Panc1 (cell line): Measurements from ENCODE around the gene SELL. TPM values are rescaled to one million over a fixed set of nuclear protein-coding genes. Genes with fewer than 3 reads are reported as not detected.

ENCODE experiments used
- ATAC-seq: fragments of 200-7000 bp; cut with Tn5 transposase; 2 replicates; pipeline ENCODE4 v1.9.1; 2020; ENCODE audit warnings: mild to moderate bottlenecking, moderate library complexity
- Bru-seq: library from RNA; stranded (reverse); fragments of 400-500 nt; gene quantifications from one replicate; lab custom pipeline; 2021; lab: Mats Ljungman, UMichigan
- BruChase-seq, 2 experiments: library from RNA; stranded (reverse); fragments of 400-500 nt; gene quantifications; one replicate each; lab custom pipeline; 2021; lab: Mats Ljungman, UMichigan
- BruUV-seq: library from RNA; stranded (reverse); fragments of 400-500 nt; replicated peaks from 2 replicates; lab custom pipeline; 2021; lab: Mats Ljungman, UMichigan
- CTCF ChIA-PET: fragments of 300-600 bp; sonication (Branson Sonifier 250); formaldehyde crosslinking; loops from one replicate; lab custom pipeline; 2022; ENCODE audit warnings: antibody characterized with exemption; lab: Charles Lee
- POLR2A ChIA-PET: fragments of 300-600 bp; sonication (Branson Sonifier 250); formaldehyde crosslinking; loops from one replicate; lab custom pipeline; 2022; ENCODE audit warnings: antibody characterized with exemption; lab: Charles Lee
- DNase-seq: peaks from one replicate; pipeline ENCODE4 v3.0.0-alpha.2; 2010; ENCODE audit warnings: low read depth, low spot score
- H3K27ac ChIP-seq: 2 replicates; pipeline ENCODE4 v1.5.1; 2011; ENCODE audit warnings: mild to moderate bottlenecking, low read length, inconsistent platforms
- H3K27me3 ChIP-seq: fragments of 200-500 bp; sonication (Bioruptor generic); 2 replicates; pipeline ENCODE4 v1.6.0; 2014; ENCODE audit warnings: low read length, inconsistent platforms; ENCODE audit not compliant: control insufficient read depth, insufficient read depth
- H3K36me3 ChIP-seq: fragments of 200-500 bp; sonication (Bioruptor generic); 2 replicates; pipeline ENCODE4 v1.5.1; 2014; ENCODE audit warnings: inconsistent platforms, mild to moderate bottlenecking, low read length, moderate library complexity; ENCODE audit not compliant: control insufficient read depth, insufficient read depth
- H3K4me1 ChIP-seq: 2 replicates; pipeline ENCODE4 v1.5.1; 2011; ENCODE audit warnings: inconsistent platforms, mild to moderate bottlenecking, low read length, moderate library complexity; ENCODE audit not compliant: control insufficient read depth, insufficient read depth
- H3K4me3 ChIP-seq, 2 experiments: 2 replicates each; pipeline ENCODE4 v1.5.1; 2011 to 2012; ENCODE audit warnings: low read depth in 2 of 2, low read length in 2 of 2, mild to moderate bottlenecking in 2 of 2, inconsistent platforms in 1 of 2, moderate library complexity in 1 of 2
- H3K9me3 ChIP-seq: fragments of 200-500 bp; sonication (Bioruptor generic); 2 replicates; pipeline ENCODE4 v1.5.1; 2014; ENCODE audit warnings: low read depth, mild to moderate bottlenecking, inconsistent platforms, low read length, moderate library complexity; ENCODE audit not compliant: control insufficient read depth, insufficient read depth
- CTCF ChIP-seq: fragments of 450-650 bp; IDR thresholded peaks from 2 replicates; pipeline ENCODE4 v1.5.1; 2017; ENCODE audit warnings: mild to moderate bottlenecking
- POLR2AphosphoS5 ChIP-seq: IDR thresholded peaks from 2 replicates; pipeline ENCODE4 v1.6.1; 2012; ENCODE audit warnings: mild to moderate bottlenecking, low read depth, low read length, moderate library complexity
- SIN3A ChIP-seq: IDR thresholded peaks from 2 replicates; pipeline ENCODE4 v1.6.1; 2012; ENCODE audit warnings: low read depth, mild to moderate bottlenecking, low read length, moderate library complexity, borderline replicate concordance; ENCODE audit not compliant: insufficient read depth
- TCF7L2 ChIP-seq: IDR thresholded peaks from 2 replicates; pipeline ENCODE4 v1.6.1; 2011; ENCODE audit warnings: mild to moderate bottlenecking, low read depth, low read length, inconsistent platforms
- in situ Hi-C: cut with HindIII; loops from 2 replicates; pipeline ENCODE4 v1.10.0; 2016; ENCODE audit warnings: low sequenced_read_pairs, low pct_unique_long_range_greater_than_20kb
- intact Hi-C: fragments of 100-400 bp; cut with micrococcal nuclease; formaldehyde crosslinking; loops from one replicate; pipeline ENCODE4 v1.10.0; 2022; ENCODE audit not compliant: unreplicated experiment
- long read RNA-seq: library from polyadenylated mRNA; unstranded; transcript quantifications from one replicate; pipeline ENCODE4 v2.0.0, GENCODE V29; 2021; ENCODE audit not compliant: unreplicated experiment
- polyA plus RNA-seq: library from polyadenylated mRNA; unstranded; fragments of >200 nt; gene quantifications from one replicate; pipeline ENCODE4 v1.2.1, GENCODE V29; 2012; ENCODE audit warnings: missing spikeins; ENCODE audit not compliant: insufficient read length
- total RNA-seq: library from RNA; stranded (reverse); gene quantifications from one replicate; pipeline ENCODE4 v1.2.1, GENCODE V29; 2021; ENCODE audit not compliant: unreplicated experiment
- TF ChIP-seq, protein P1 (sequence below), 2 experiments: IDR thresholded peaks; 2 replicates each; pipeline ENCODE4 v1.6.1; 2011 to 2012; ENCODE audit warnings: low read depth in 2 of 2, control low read depth in 1 of 2, low read length in 1 of 2, mild to moderate bottlenecking in 1 of 2, moderate library complexity in 1 of 2; ENCODE audit not compliant: insufficient read depth in 1 of 2

SELL gene
- total RNA-seq = 0.31 TPM
- not detected for polyA plus RNA-seq
- Bru-seq, nascent RNA = not detected
- BruChase-seq, experiment 1, labeled RNA remaining after a 2-hour chase = not detected
- percentile 5 among the genes with signal in this experiment for BruChase-seq, experiment 2, labeled RNA remaining after a 6-hour chase
- long read RNA-seq = 0 reads

DNA sequence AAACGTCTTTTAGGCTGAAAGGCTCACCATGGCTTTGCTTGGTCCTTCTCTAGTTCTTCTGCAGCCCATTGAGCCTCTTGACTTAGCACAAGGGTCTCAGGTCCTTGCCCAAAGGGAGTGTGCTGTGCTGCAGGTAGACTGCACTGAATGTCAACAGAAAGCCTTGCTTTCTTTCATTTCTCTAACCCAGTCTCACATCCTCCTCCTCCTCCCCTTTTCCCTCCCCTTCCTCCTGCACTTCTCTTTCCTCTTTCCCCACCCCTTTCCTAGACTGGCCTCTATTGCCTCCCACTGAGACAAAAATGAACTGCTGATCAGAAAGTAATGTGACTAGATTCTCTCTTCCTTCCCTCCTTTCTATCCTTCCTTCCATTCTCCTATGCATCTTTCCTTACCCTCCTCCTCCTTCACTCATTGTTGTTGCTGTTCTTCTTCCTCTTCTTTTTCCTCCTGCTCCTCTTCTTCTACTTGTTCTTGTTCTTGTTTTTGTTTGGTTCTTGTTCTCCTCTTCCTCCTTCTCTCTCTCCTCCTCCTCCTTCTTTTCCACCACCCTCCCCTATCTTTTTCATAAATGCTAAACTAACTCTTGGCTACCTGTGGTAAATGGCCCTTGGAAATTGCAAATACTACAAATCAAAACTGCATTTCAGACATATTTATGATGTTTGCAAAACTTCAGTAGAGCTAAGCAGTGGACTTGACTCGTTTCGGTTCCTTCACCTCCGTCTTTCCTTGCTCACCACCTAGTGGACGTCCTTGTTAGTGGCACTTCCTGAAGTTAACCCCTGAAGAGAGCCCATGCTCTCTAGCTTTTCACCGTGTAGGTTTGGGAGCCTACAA lies at the start of gene SELL:
Gene SELL, minus strand, starts transcription at position 152 of the 840 bp plus-strand sequence. Its CDS starts 122 bp downstream, at position 30.
- H3K27me3 ChIP-seq = peaks cover 7% of the 10 kb centered on the region
- BruUV-seq = no TSS peak
- ChIA-PET CTCF (interaction anchor here (0.7 to 1.3 kb wide), 5 partner anchors 83 to 379 kb away, joined by 3 to 11 read pairs (median 3); partner anchors contain the start of genes F5 and METTL18), POLR2A (no interaction called here)
- no peaks in the 10 kb centered on the region for H3K36me3 ChIP-seq
- in situ Hi-C loops (no loop called here), intact Hi-C loops (loop anchor here (2.0 to 5.0 kb wide), 3 partner anchors 111 to 159 kb away; partner anchors contain the start of gene F5)
- no peaks in the 10 kb centered on the region for H3K9me3 ChIP-seq
- no peak within 1 kb of the TSS for H3K27ac ChIP-seq
- DNase-seq (peak; percentile 50), ATAC-seq (peak; percentile 93)
- no peaks in the 10 kb centered on the region for H3K4me1 ChIP-seq
- no peak within 1 kb of the TSS; a peak in 2 of 4 replicates for H3K4me3 ChIP-seq
- TF ChIP-seq CTCF = peak; percentile 83
- TF ChIP-seq TCF7L2 = no peak

DNA sequence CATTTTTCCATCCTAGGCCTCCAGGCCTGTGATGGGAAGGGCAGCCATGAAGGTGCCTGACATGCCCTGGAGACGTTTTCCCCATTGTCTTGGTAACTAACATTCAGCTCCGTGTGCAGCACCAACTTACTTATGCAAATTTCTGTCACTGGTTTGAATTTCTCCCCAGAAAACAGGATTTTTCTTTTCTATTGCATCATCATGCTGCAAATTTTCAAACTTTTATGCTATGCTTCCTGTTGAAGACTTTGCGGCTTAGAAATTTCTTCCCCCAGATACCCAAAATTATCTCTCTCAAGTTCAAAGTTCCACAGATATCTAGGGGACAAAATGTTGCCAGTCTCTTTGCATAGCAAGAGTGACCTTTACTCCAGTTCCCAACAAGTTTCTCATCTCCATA lies 47.6 kb upstream of the SELL start:
- Histone ChIP-seq H3K4me1 (no peaks in the 10 kb centered on the region), H3K27me3 (peaks cover 6% of the 10 kb centered on the region; the same call in 1 of the 2 replicates), H3K9me3 (no peaks in the 10 kb centered on the region), H3K4me3 (no peak overlapping the region), H3K27ac (no peak overlapping the region), H3K36me3 (no peaks in the 10 kb centered on the region)
- in situ Hi-C loops = no loop called here
- DNase-seq (no peak), ATAC-seq (no peak)
- ChIA-PET CTCF (no interaction called here), POLR2A (no interaction called here)
- intact Hi-C loops = no loop called here
- BruUV-seq = no TSS peak
- TF ChIP-seq TCF7L2 (no peak), POLR2AphosphoS5 (no peak), CTCF (no peak), SIN3A (no peak)
- TF ChIP-seq, protein P1, sequence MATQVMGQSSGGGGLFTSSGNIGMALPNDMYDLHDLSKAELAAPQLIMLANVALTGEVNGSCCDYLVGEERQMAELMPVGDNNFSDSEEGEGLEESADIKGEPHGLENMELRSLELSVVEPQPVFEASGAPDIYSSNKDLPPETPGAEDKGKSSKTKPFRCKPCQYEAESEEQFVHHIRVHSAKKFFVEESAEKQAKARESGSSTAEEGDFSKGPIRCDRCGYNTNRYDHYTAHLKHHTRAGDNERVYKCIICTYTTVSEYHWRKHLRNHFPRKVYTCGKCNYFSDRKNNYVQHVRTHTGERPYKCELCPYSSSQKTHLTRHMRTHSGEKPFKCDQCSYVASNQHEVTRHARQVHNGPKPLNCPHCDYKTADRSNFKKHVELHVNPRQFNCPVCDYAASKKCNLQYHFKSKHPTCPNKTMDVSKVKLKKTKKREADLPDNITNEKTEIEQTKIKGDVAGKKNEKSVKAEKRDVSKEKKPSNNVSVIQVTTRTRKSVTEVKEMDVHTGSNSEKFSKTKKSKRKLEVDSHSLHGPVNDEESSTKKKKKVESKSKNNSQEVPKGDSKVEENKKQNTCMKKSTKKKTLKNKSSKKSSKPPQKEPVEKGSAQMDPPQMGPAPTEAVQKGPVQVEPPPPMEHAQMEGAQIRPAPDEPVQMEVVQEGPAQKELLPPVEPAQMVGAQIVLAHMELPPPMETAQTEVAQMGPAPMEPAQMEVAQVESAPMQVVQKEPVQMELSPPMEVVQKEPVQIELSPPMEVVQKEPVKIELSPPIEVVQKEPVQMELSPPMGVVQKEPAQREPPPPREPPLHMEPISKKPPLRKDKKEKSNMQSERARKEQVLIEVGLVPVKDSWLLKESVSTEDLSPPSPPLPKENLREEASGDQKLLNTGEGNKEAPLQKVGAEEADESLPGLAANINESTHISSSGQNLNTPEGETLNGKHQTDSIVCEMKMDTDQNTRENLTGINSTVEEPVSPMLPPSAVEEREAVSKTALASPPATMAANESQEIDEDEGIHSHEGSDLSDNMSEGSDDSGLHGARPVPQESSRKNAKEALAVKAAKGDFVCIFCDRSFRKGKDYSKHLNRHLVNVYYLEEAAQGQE (IDR thresholded peaks at IDR 0.05; ENCODE audit: insufficient read depth in 1 of 2, low read depth in 2 of 2, low read length in 1 of 2) = no peak
